Adrenal gland (tissue), 12 donors: ENCODE results near the gene ROR2. TPM values are rescaled to one million over a fixed set of nuclear protein-coding genes. Genes with fewer than 3 reads are reported as not detected.

Experiments
- DNase-seq, 7 donors: peaks; one replicate each; pipeline ENCODE4 v3.0.0-alpha.2; 2019 to 2020
- H3K27ac ChIP-seq, 5 donors: fragments of 200-600 bp; sonication (generic) in 4 of 5; 1 replicate in 3 of 5; 2 replicates in 2 of 5; pipeline versions ENCODE4 v1.5.1 to v1.8.0; 2016 to 2020; ENCODE audit warnings: mild to moderate bottlenecking in 1 of 5
- H3K27me3 ChIP-seq: fragments of 200-600 bp; 2 replicates; pipeline ENCODE4 v1.8.0; 2021
- H3K36me3 ChIP-seq, 2 donors: fragments of 200-600 bp; replicated peaks in 1 of 2; 1 replicate in 1 of 2; 2 replicates in 1 of 2; pipeline versions ENCODE4 v1.5.1 to v1.8.0; 2018 to 2022
- H3K4me1 ChIP-seq, 2 donors: fragments of 200-600 bp; replicated peaks in 1 of 2; 1 replicate in 1 of 2; 2 replicates in 1 of 2; pipeline versions ENCODE4 v1.5.1 to v1.8.0; 2018 to 2021
- H3K4me3 ChIP-seq, 4 donors: fragments of 200-600 bp; sonication (generic) in 3 of 4; one replicate each; pipeline ENCODE4 v1.5.1; 2016 to 2018
- H3K9me3 ChIP-seq, 3 donors: fragments of 200-600 bp; sonication (generic) in 1 of 3; replicated peaks in 1 of 3; 1 replicate in 2 of 3; 2 replicates in 1 of 3; pipeline versions ENCODE4 v1.5.1 to v1.8.0; 2016 to 2021
- POLR2A ChIP-seq, 2 donors: fragments of 450-650 bp; IDR thresholded peaks; one replicate each; pipeline ENCODE4 v1.6.1; 2017; ENCODE audit warnings: antibody characterized with exemption in 2 of 2, mild to moderate bottlenecking in 2 of 2, moderate library complexity in 1 of 2
- WGBS, 4 donors: extraction: QIAGEN DNeasy Blood & Tissue Kit in 2 of 4; methylation state at CpG; one replicate each; pipeline versions ENCODE4 v1.1.5 to v1.1.7; 2013 to 2017; 5-methylcytosine and 5-hydroxymethylcytosine counted together
- intact Hi-C, 2 donors: fragments of 100-400 bp; cut with DNase I; formaldehyde crosslinking; loops; one replicate each; pipeline versions ENCODE4 v1.14.1 to v1.15.0; 2022 to 2023
- polyA plus RNA-seq, 3 donors: library from polyadenylated mRNA; stranded (reverse); fragments of 200-250 nt in 2 of 3; fragments of 350-450 nt in 1 of 3; fragmentation: Illumina TruSeq in 1 of 3; extraction: RNeasy Lipid Tissue Mini Kit (QIAGEN cat#74804) in 1 of 3; gene quantifications; one replicate each; pipeline ENCODE4 v1.2.3, GENCODE V29; 2013 to 2014
- total RNA-seq, 9 donors: library from RNA; depleted of rRNA in 4 of 9; stranded (reverse); fragments of >200 nt in 4 of 9; fragments of 120-200 nt in 1 of 9; fragmentation: NEBNext Ultra II Directional in 1 of 9; extraction: Animal tissue kit (Norgen Biotek cat#: 25700) in 1 of 9; gene quantifications; one replicate each; pipeline versions ENCODE4 v1.1.0 to v1.2.4, GENCODE V29; 2013 to 2023
- TF ChIP-seq, protein P1 (sequence below), 6 experiments: fragments of 450-650 bp in 4 of 6; fragments of 200-600 bp in 2 of 6; sonication (generic) in 1 of 6; IDR thresholded peaks; 1 replicate in 5 of 6; 2 replicates in 1 of 6; pipeline versions ENCODE4 v1.5.1 to v1.8.0; 2016 to 2021; ENCODE audit warnings: antibody characterized with exemption in 6 of 6, mild to moderate bottlenecking in 2 of 6, moderate library complexity in 1 of 6
- donor health status: healthy with polysubstance abuse.
- donor health status: Bipolar disorder and iron deficiency.
- donor health status: DM: yes; HTN: yes; CAD: no.
- donor health status: DM: no; HTN: no; CAD: no.
- donor health status: DM: no; HTN: no; CAD: no.
- donor health status: DM: yes; HTN: yes; CAD: no.

ROR2 gene
- total and polyA plus RNA-seq, 12 donors, result 3.9 to 23.9 (median 11.4) TPM

DNA sequence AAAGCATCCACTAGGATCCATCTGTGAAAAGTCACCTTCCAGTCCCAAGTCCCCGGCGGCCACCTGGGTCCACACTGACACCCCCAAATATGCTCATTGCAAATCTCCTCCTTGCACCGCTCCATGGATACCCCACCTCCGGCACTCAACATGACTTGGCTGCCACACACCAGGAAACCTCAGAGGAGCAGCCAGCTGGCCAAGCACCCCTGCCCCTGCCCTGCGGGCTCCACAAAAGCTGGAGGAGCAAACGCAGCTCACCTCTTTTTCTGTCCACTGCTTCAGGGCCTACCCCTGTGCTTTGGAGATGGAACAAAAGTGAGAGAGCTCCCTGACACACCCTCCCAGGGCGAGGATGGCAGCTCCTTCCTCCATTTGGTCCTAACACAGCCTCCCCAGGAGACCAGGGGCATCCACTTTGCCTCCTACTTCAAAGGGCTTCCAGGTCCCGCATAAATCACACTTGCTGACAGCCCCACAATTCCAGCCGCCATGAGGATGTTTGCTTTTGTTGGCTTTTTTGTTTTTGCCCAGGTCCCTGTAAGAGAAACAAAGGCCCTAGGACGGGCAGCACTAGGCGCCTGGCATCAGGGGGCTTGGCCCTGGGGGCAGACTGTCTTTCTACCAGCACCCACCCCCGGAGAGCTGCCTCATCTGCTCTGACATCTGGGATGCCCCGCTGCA, 14.8 kb downstream of the ROR2 start:
- TF ChIP-seq, protein P1, sequence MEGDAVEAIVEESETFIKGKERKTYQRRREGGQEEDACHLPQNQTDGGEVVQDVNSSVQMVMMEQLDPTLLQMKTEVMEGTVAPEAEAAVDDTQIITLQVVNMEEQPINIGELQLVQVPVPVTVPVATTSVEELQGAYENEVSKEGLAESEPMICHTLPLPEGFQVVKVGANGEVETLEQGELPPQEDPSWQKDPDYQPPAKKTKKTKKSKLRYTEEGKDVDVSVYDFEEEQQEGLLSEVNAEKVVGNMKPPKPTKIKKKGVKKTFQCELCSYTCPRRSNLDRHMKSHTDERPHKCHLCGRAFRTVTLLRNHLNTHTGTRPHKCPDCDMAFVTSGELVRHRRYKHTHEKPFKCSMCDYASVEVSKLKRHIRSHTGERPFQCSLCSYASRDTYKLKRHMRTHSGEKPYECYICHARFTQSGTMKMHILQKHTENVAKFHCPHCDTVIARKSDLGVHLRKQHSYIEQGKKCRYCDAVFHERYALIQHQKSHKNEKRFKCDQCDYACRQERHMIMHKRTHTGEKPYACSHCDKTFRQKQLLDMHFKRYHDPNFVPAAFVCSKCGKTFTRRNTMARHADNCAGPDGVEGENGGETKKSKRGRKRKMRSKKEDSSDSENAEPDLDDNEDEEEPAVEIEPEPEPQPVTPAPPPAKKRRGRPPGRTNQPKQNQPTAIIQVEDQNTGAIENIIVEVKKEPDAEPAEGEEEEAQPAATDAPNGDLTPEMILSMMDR (IDR thresholded peaks at IDR 0.05), result no peak
- TF ChIP-seq POLR2A (IDR thresholded peaks at IDR 0.05), result no peak
- H3K27ac ChIP-seq, result no peak overlapping the region
- no peak for DNase-seq
- 64 to 80% (median 75%) methylated on average over 9 to 13 of the region's 13 CpGs for WGBS, 4 donors
- no peak overlapping the region for H3K4me3 ChIP-seq
- H3K27me3 ChIP-seq, result no peaks in the 10 kb centered on the region
- peaks cover 0 to 8% of the 10 kb centered on the region in 2 donors for H3K4me1 ChIP-seq
- H3K36me3 ChIP-seq, result no peaks in the 10 kb centered on the region
- peaks cover 0 to 21% (median 0%) of the 10 kb centered on the region in 3 donors for H3K9me3 ChIP-seq
- intact Hi-C loops, result no loop called here

DNA sequence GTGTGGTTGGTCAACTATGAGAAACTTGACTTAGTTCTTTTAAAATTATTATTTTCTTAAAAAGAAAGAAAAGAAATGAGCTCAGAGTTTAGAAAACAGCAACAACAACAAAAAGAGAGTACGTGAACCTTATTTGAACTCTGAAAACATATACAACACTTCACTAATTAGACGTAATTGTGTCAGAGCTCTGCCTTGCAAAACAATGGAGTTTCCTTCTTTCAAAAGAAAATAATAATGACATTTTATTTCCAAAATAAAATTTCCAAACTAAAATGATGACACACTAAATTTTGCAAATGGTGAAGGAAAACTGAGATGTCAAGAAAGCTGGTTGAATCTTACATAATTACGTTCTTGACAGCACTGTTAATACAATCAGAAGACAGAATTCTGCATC, 15.4 kb downstream of the ROR2 start:
- Histone ChIP-seq H3K27ac (no peak overlapping the region), H3K9me3 (peaks cover 0 to 23% (median 0%) of the 10 kb centered on the region in 3 donors), H3K36me3 (no peaks in the 10 kb centered on the region), H3K4me3 (no peak overlapping the region), H3K4me1 (peaks cover 0 to 8% of the 10 kb centered on the region in 2 donors), H3K27me3 (no peaks in the 10 kb centered on the region)
- no peak for TF ChIP-seq POLR2A (IDR thresholded peaks at IDR 0.05)
- TF ChIP-seq, protein P1 (IDR thresholded peaks at IDR 0.05), result no peak
- intact Hi-C loops, result no loop called here
- DNase-seq, result no peak
- 68 to 85% (median 77%) methylated on average over 3 of the region's 3 CpGs for WGBS, 4 donors

DNA sequence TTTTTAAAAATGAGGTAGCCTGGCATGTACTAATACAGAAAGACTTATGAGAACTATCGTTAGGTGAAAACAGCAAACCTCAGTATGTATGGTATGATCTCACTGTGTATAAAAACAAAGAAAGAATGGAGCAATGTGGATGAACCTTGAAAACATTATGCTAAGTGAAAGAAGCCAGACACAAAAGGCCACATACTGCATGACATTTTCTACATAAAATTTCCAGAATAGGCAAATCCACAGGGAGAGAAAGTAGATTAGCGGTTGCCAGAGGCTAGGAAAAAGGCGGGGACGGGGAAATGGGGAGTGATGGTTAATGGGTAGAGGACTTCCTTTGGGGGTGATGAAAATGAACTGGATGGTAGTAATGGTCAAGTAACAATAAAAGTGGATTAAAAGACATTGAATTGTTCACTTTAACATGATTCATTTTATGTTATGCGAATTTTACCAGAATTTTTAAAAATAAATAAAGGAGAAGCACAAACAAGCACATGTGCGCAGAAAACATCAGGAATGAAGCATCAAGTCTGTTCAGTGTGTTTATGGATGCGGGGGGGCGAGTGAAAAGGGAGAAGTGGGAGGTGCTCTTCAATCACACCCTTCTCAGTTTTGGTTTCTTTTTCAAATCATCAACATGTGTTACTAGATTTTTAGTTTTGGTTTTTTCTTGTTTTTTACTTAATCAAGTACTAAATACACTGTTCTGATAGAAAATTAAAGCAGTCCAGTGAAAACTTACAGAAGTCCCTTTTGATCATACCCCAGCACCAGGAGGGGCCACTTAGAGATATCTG, 16.3 kb downstream of the ROR2 start:
- Histone ChIP-seq H3K27ac (no peak overlapping the region), H3K4me3 (no peak overlapping the region), H3K27me3 (no peaks in the 10 kb centered on the region), H3K9me3 (peaks cover 0 to 23% (median 0%) of the 10 kb centered on the region in 3 donors), H3K4me1 (peaks cover 0 to 8% of the 10 kb centered on the region in 2 donors), H3K36me3 (no peaks in the 10 kb centered on the region)
- TF ChIP-seq, protein P1 (IDR thresholded peaks at IDR 0.05), result no peak
- no peak for TF ChIP-seq POLR2A (IDR thresholded peaks at IDR 0.05)
- WGBS, 4 donors, result 76 to 85% (median 81%) methylated on average over 8 of the region's 8 CpGs
- DNase-seq, result no peak
- intact Hi-C loops, result no loop called here

DNA sequence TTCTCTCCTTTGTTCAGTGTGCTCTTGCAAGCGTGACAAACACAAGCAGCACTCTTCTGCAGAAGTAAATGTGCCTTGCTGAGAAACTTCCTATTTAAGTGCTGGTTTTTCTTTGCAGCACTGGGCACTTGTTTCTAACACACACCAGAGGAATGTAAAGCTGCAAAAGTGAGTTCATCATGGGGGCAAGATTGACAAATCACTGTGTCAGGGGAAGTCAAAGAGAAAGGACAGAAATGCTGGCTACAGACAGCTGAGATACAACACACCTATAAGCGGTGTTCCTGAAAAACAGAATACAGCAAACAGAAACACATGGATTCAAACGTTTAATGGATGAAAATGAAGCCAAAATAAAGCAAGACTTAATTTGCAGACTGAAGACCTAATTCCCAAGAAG, 19.6 kb downstream of the ROR2 start:
- peaks cover 0 to 23% (median 0%) of the 10 kb centered on the region in 3 donors for H3K9me3 ChIP-seq
- H3K27me3 ChIP-seq, result no peaks in the 10 kb centered on the region
- 80 to 90% (median 81%) methylated on average over 3 of the region's 3 CpGs for WGBS, 4 donors
- TF ChIP-seq POLR2A (IDR thresholded peaks at IDR 0.05), result no peak
- TF ChIP-seq, protein P1 (IDR thresholded peaks at IDR 0.05), result no peak
- intact Hi-C loops, result no loop called here
- DNase-seq, result no peak
- no peaks in the 10 kb centered on the region for H3K36me3 ChIP-seq
- H3K4me1 ChIP-seq, result peaks cover 0 to 8% of the 10 kb centered on the region in 2 donors
- no peak overlapping the region for H3K27ac ChIP-seq
- H3K4me3 ChIP-seq, result no peak overlapping the region
